Neuronal stem cell (in vitro differentiated cells): ENCODE results near the gene ARHGAP12.
"Not testable (repeated sequence)": the region's sequence is repeated elsewhere in the genome, so short reads cannot be mapped to it uniquely, and the experiment has no call there.

Experiments used
- DNase-seq: peaks from one replicate; pipeline ENCODE4 v3.0.0-alpha.2; 2013; ENCODE audit warnings: low spot score
- H2AFZ ChIP-seq: one replicate; pipeline ENCODE4 v1.6.1; 2013; ENCODE audit warnings: mild to moderate bottlenecking, low read length, inconsistent platforms
- H2AK5ac ChIP-seq: 2 replicates; pipeline ENCODE4 v1.6.1; 2013; ENCODE audit warnings: low read depth, mild to moderate bottlenecking, inconsistent platforms, low read length, moderate library complexity, mixed read lengths
- H2BK120ac ChIP-seq: 2 replicates; pipeline ENCODE4 v1.6.1; 2013; ENCODE audit warnings: low read depth, mild to moderate bottlenecking, inconsistent platforms, low read length, moderate library complexity, mixed read lengths
- H2BK12ac ChIP-seq: one replicate; pipeline ENCODE4 v1.6.1; 2013; ENCODE audit warnings: low read length, inconsistent platforms
- H2BK15ac ChIP-seq: 2 replicates; pipeline ENCODE4 v1.6.1; 2013; ENCODE audit warnings: mild to moderate bottlenecking, low read length, inconsistent platforms, mixed read lengths
- H2BK5ac ChIP-seq: one replicate; pipeline ENCODE4 v1.6.1; 2013; ENCODE audit warnings: inconsistent platforms, mild to moderate bottlenecking, low read length, moderate library complexity
- H3K14ac ChIP-seq: one replicate; pipeline ENCODE4 v1.6.1; 2013; ENCODE audit warnings: low read length, inconsistent platforms
- H3K18ac ChIP-seq: 2 replicates; pipeline ENCODE4 v1.6.1; 2013; ENCODE audit warnings: low read length, inconsistent platforms
- H3K23ac ChIP-seq: 2 replicates; pipeline ENCODE4 v1.6.1; 2013; ENCODE audit warnings: low read depth, mild to moderate bottlenecking, mixed read lengths, low read length, inconsistent platforms; ENCODE audit not compliant: poor library complexity
- H3K27ac ChIP-seq: replicated peaks from 3 replicates; pipeline ENCODE4 v1.5.1; 2013; ENCODE audit warnings: low read length, inconsistent platforms
- H3K27me3 ChIP-seq, 3 experiments: 2 replicates each; pipeline ENCODE4 v1.6.1; 2013; ENCODE audit warnings: low read length in 3 of 3, mild to moderate bottlenecking in 2 of 3, inconsistent platforms in 1 of 3, low read depth in 1 of 3, mixed read lengths in 1 of 3, moderate library complexity in 1 of 3; ENCODE audit not compliant: control insufficient read depth in 3 of 3, insufficient read depth in 3 of 3
- H3K36me3 ChIP-seq, 2 donors: replicated peaks in 1 of 2; 2 replicates each; pipeline ENCODE4 v1.6.1; 2013; ENCODE audit warnings: low read length in 2 of 2; ENCODE audit not compliant: control insufficient read depth in 2 of 2, insufficient read depth in 2 of 2
- H3K4ac ChIP-seq: 2 replicates; pipeline ENCODE4 v1.6.1; 2013; ENCODE audit warnings: inconsistent platforms, mild to moderate bottlenecking, low read length, moderate library complexity
- H3K4me1 ChIP-seq, 2 donors: 1 replicate in 1 of 2; 2 replicates in 1 of 2; pipeline ENCODE4 v1.6.1; 2013; ENCODE audit warnings: low read length in 2 of 2, low read depth in 1 of 2; ENCODE audit not compliant: control insufficient read depth in 2 of 2, insufficient read depth in 1 of 2
- H3K4me2 ChIP-seq: one replicate; pipeline ENCODE4 v1.6.1; 2013; ENCODE audit warnings: mild to moderate bottlenecking, low read length, inconsistent platforms; ENCODE audit not compliant: insufficient read depth, poor library complexity, severe bottlenecking
- H3K4me3 ChIP-seq, 2 donors: 2 replicates each; pipeline ENCODE4 v1.5.1; 2013; ENCODE audit warnings: low read length in 2 of 2, mild to moderate bottlenecking in 2 of 2, inconsistent platforms in 1 of 2, moderate library complexity in 1 of 2
- H3K79me1 ChIP-seq: one replicate; pipeline ENCODE4 v1.6.1; 2013; ENCODE audit warnings: low read depth, mild to moderate bottlenecking, inconsistent platforms, low read length, moderate library complexity
- H3K9ac ChIP-seq: one replicate; pipeline ENCODE4 v1.6.1; 2013; ENCODE audit warnings: mild to moderate bottlenecking, low read depth, low read length, inconsistent platforms; ENCODE audit not compliant: poor library complexity
- H3K9me3 ChIP-seq, 2 donors: replicated peaks in 1 of 2; 2 replicates each; pipeline versions ENCODE3 to v1.6.1; 2013; ENCODE audit warnings: low read length in 2 of 2, mild to moderate bottlenecking in 2 of 2, inconsistent platforms in 1 of 2, low read depth in 1 of 2, mixed read lengths in 1 of 2, moderate library complexity in 1 of 2; ENCODE audit not compliant: control insufficient read depth in 2 of 2, insufficient read depth in 1 of 2
- H4K8ac ChIP-seq: one replicate; pipeline ENCODE4 v1.6.1; 2013; ENCODE audit warnings: low read depth, mild to moderate bottlenecking, inconsistent platforms, low read length, moderate library complexity
- H4K91ac ChIP-seq: one replicate; pipeline ENCODE4 v1.6.1; 2013; ENCODE audit warnings: low read length, low read depth, mild to moderate bottlenecking, inconsistent platforms; ENCODE audit not compliant: poor library complexity
- WGBS, 2 donors: extraction: QIAGEN DNeasy Blood & Tissue Kit; methylation state at CpG; one replicate each; pipeline ENCODE4 v1.1.7; 2013; ENCODE audit warnings: missing lambda C conversion rate in 2 of 2, mixed read lengths in 1 of 2; ENCODE audit not compliant: insufficient read length in 2 of 2, insufficient replicate concordance in 1 of 2; ENCODE audit errors: extremely low coverage in 2 of 2; 5-methylcytosine and 5-hydroxymethylcytosine counted together

ARHGAP12 gene

DNA sequence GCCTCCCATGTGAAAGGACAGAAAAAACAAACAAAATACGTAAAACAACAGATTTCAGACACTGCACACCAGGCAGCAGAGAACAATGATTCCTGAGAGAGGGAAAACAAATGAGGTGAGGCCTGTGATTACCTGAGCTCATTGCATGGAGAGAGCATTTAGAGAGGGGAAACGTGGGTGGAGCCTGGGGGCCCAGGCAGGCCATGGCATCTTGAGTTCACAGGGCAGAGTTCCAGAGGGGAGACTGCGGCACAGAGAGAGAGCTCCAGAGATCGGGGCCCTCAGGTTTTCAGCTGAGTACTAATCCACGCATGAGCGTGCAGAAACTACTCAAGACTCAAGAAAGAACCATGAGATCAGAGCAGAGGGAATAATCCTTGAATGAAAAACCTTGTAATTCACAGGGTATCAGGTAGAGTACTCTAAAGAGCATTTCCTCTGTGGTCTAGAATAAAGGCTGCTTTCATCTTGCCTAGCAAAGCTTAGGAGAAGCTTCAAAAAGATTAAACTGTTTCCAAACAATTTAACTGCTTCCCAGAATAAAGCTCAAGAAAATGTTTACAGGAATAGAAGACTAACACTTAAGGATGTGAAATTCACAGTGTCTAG lies 46.6 kb upstream of the ARHGAP12 start:
- WGBS, 2 donors, result no CpG with 5 or more reads among the region's 6 CpGs
- no peak overlapping the region for H2BK15ac ChIP-seq
- no peak overlapping the region for H3K18ac ChIP-seq
- no peak overlapping the region for H3K4ac ChIP-seq
- H2BK120ac ChIP-seq, result no peak overlapping the region
- no peak overlapping the region for H2BK12ac ChIP-seq
- H3K4me3 ChIP-seq, result no peak overlapping the region
- H3K9ac ChIP-seq, result no peak overlapping the region
- H2AFZ ChIP-seq, result no peak overlapping the region
- no peak overlapping the region for H3K27ac ChIP-seq
- H3K23ac ChIP-seq, result no peak overlapping the region
- H4K8ac ChIP-seq, result no peak overlapping the region
- H3K4me1 ChIP-seq, result peaks cover 3 to 11% of the 10 kb centered on the region in 2 donors
- H4K91ac ChIP-seq, result no peak overlapping the region
- H3K79me1 ChIP-seq, result no peaks in the 10 kb centered on the region
- DNase-seq, result no peak
- no peaks in the 10 kb centered on the region for H3K27me3 ChIP-seq
- peaks cover 0 to 2% of the 10 kb centered on the region in 2 donors for H3K9me3 ChIP-seq
- H3K36me3 ChIP-seq, result no peaks in the 10 kb centered on the region
- H2BK5ac ChIP-seq, result peak overlapping the region; percentile 54
- no peak overlapping the region for H3K14ac ChIP-seq
- H3K4me2 ChIP-seq, result no peak overlapping the region
- H2AK5ac ChIP-seq, result no peak overlapping the region

DNA sequence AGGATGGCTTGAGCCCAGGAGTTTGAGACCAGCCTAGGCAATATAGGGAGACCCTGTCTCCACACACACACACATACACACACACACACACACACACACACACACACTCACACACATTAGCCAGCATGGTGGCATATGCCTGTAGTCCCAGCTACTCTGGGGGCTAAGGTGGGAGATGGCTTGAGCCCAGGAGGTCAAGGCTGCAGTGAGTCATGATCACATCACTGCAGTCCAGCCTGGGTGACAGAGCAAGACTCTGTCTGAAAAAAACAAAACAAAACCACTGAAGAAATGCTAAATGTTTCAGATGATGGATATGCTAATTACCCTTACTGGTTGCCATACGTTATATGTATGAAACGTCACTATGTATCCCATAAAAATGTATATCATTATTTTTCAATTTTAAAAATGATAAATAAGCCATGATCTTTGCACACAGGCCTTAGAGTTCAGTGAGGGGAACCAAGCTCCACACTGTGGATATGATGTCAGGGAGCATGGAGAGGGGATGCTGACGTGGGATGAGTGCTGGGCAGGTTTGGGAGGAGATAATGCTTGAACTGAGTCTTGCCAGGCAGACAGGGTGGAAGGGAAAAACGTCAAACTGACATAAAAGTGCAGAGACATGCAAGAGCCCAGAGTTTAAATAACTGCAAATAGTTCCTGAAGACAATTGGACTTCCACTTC lies 45.9 kb upstream of the ARHGAP12 start:
- Histone ChIP-seq H3K9ac (no peak overlapping the region), H4K8ac (no peak overlapping the region), H3K4ac (no peak overlapping the region), H2BK5ac (peak overlapping the region; percentile 54), H3K4me3 (no peak overlapping the region), H3K36me3 (no peaks in the 10 kb centered on the region), H2AFZ (no peak overlapping the region), H3K23ac (no peak overlapping the region), H3K4me1 (peaks cover 3 to 11% of the 10 kb centered on the region in 2 donors), H2BK12ac (no peak overlapping the region), H2BK15ac (no peak overlapping the region), H2AK5ac (no peak overlapping the region), H4K91ac (no peak overlapping the region), H3K18ac (no peak overlapping the region), H3K79me1 (no peaks in the 10 kb centered on the region), H3K14ac (no peak overlapping the region), H3K9me3 (peaks cover 0 to 2% of the 10 kb centered on the region in 2 donors), H3K4me2 (no peak overlapping the region), H2BK120ac (no peak overlapping the region), H3K27ac (no peak overlapping the region), H3K27me3 (no peaks in the 10 kb centered on the region)
- WGBS, 2 donors, result no CpG with 5 or more reads among the region's 4 CpGs
- DNase-seq, result no peak

DNA sequence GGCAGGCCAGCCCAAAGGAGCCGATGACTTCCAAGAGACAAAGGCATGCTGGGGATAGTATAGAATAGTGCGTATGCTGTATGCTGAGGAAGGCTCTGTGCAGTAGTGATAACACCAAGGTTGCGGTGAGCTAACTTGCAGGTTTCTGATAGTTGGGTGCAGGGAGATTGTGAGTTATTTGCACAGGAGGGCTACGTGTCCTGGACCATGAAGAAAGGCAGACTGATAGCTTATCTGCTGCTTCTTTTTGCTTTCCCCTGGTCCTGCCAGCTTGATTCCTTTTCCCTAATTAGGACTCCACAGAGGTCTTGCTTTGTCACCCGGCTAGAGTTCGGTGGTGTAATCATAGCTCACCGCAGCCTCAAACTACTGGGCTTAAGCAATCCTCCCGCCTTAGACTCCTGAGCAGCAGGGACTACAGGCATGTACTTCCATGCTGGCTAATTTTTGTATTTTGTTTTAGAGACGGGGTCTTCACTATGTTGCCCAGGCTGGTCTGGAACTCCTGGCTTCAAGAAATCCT lies 43.9 kb upstream of the ARHGAP12 start:
- H3K27ac ChIP-seq, result no peak overlapping the region
- H3K14ac ChIP-seq, result no peak overlapping the region
- H3K23ac ChIP-seq, result no peak overlapping the region
- H3K18ac ChIP-seq, result no peak overlapping the region
- no peaks in the 10 kb centered on the region for H3K36me3 ChIP-seq
- DNase-seq, result no peak
- H3K27me3 ChIP-seq, result no peaks in the 10 kb centered on the region
- H3K4ac ChIP-seq, result no peak overlapping the region
- H3K4me1 ChIP-seq, result peaks cover 3 to 5% of the 10 kb centered on the region in 2 donors
- no peak overlapping the region for H2AFZ ChIP-seq
- no peak overlapping the region for H3K4me2 ChIP-seq
- peaks cover 0 to 2% of the 10 kb centered on the region in 2 donors for H3K9me3 ChIP-seq
- H3K9ac ChIP-seq, result no peak overlapping the region
- H2BK120ac ChIP-seq, result no peak overlapping the region
- H2AK5ac ChIP-seq, result no peak overlapping the region
- H3K4me3 ChIP-seq, result no peak overlapping the region
- H4K8ac ChIP-seq, result no peak overlapping the region
- H2BK15ac ChIP-seq, result no peak overlapping the region
- no peak overlapping the region for H2BK12ac ChIP-seq
- H2BK5ac ChIP-seq, result no peak overlapping the region
- H3K79me1 ChIP-seq, result no peaks in the 10 kb centered on the region
- WGBS, 2 donors, result no CpG with 5 or more reads among the region's 9 CpGs
- H4K91ac ChIP-seq, result no peak overlapping the region

DNA sequence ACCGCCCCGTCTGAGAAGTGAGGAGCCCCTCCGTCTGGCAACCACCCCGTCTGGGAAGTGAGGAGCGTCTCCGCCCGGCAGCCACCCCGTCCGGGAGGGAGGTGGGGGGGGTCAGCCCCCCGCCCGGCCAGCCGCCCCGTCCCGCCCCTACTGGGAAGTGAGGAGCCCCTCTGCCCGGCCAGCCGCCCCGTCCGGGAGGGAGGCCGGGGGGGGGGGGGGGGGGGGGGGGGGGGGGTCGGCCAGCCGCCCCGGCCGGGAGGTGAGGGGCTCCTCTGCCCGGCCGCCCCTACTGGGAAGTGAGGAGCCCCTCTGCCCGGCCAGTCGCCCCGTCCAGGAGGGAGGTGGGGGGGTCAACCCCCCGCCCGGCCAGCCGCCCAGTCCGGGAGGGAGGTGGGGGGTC lies 41.2 kb upstream of the ARHGAP12 start:
- H2BK120ac ChIP-seq, H4K91ac ChIP-seq: not testable (repeated sequence)
- WGBS, 2 donors, result no CpG with 5 or more reads among the region's 32 CpGs

More for the DNA sequence above, 41.2 kb upstream of the ARHGAP12 start:
- H3K36me3 ChIP-seq, H3K27ac ChIP-seq, H2AFZ ChIP-seq, H3K9me3 ChIP-seq, H3K14ac ChIP-seq, H3K79me1 ChIP-seq, H3K27me3 ChIP-seq, H2BK5ac ChIP-seq, H3K18ac ChIP-seq, H2BK15ac ChIP-seq, H3K9ac ChIP-seq, H3K4me2 ChIP-seq, H4K8ac ChIP-seq, H3K4me3 ChIP-seq, H2BK12ac ChIP-seq, H3K4ac ChIP-seq, H3K4me1 ChIP-seq, H3K23ac ChIP-seq, H2AK5ac ChIP-seq: not testable (repeated sequence)
- peak; percentile 24 for DNase-seq
